Lung (tissue), 12 donors: Measurements from ENCODE around the gene MAPKAPK5. TPM values are rescaled to one million over a fixed set of nuclear protein-coding genes. Genes with fewer than 3 reads are reported as not detected.

ENCODE experiments used
- ATAC-seq: fragments of 200-7000 bp; cut with Tn5 transposase; one replicate; pipeline ENCODE4 v1.9.1; 2020; ENCODE audit warnings: moderate number of reproducible peaks; ENCODE audit not compliant: insufficient read depth, low FRiP score
- DNase-seq, 3 donors: peaks; one replicate each; pipeline ENCODE4 v3.0.0-alpha.2; 2013 to 2017
- H3K27ac ChIP-seq, 2 donors: one replicate each; pipeline ENCODE4 v1.5.1; 2013; ENCODE audit warnings: mild to moderate bottlenecking in 2 of 2, moderate library complexity in 2 of 2, control low read depth in 1 of 2, inconsistent platforms in 1 of 2, low read depth in 1 of 2, low read length in 1 of 2
- H3K27me3 ChIP-seq, 3 donors: one replicate each; pipeline ENCODE4 v1.5.1; 2013; ENCODE audit warnings: low read length in 2 of 3; ENCODE audit not compliant: control insufficient read depth in 3 of 3, insufficient read depth in 3 of 3
- H3K36me3 ChIP-seq, 4 donors: one replicate each; pipeline ENCODE4 v1.5.1; 2013; ENCODE audit warnings: low read length in 4 of 4, mild to moderate bottlenecking in 1 of 4, moderate library complexity in 1 of 4; ENCODE audit not compliant: control insufficient read depth in 4 of 4, insufficient read depth in 4 of 4
- H3K4me1 ChIP-seq, 5 donors: one replicate each; pipeline ENCODE4 v1.5.1; 2013; ENCODE audit warnings: low read length in 5 of 5, mild to moderate bottlenecking in 2 of 5, moderate library complexity in 1 of 5; ENCODE audit not compliant: control insufficient read depth in 5 of 5, insufficient read depth in 5 of 5
- H3K4me3 ChIP-seq: one replicate; pipeline ENCODE4 v1.5.1; 2013; ENCODE audit warnings: mild to moderate bottlenecking, control low read depth, moderate library complexity
- H3K9ac ChIP-seq, 2 donors: one replicate each; pipeline ENCODE4 v1.5.1; 2013; ENCODE audit warnings: low read length in 2 of 2, control low read depth in 1 of 2; ENCODE audit not compliant: insufficient read depth in 1 of 2
- H3K9me3 ChIP-seq, 4 donors: one replicate each; pipeline ENCODE4 v1.5.1; 2013; ENCODE audit warnings: low read length in 3 of 4, mild to moderate bottlenecking in 1 of 4, moderate library complexity in 1 of 4; ENCODE audit not compliant: control insufficient read depth in 4 of 4, insufficient read depth in 3 of 4
- CTCF ChIP-seq: IDR thresholded peaks from 2 replicates; pipeline ENCODE4 v1.5.1; 2012; ENCODE audit warnings: mild to moderate bottlenecking; ENCODE audit errors: control extremely low read depth, extremely low read depth
- WGBS, 2 donors: extraction: QIAGEN DNeasy Blood & Tissue Kit; methylation state at CpG; one replicate each; pipeline ENCODE4 v1.1.7; 2013; 5-methylcytosine and 5-hydroxymethylcytosine counted together
- polyA plus RNA-seq, 2 donors: library from polyadenylated mRNA; stranded (reverse); fragments of 200-250 nt; gene quantifications; one replicate each; pipeline ENCODE4 v1.2.1, GENCODE V29; 2013
- total RNA-seq, 2 donors: library from RNA; depleted of rRNA in 1 of 2; stranded (reverse); fragments of >200 nt in 1 of 2; gene quantifications; one replicate each; pipeline ENCODE4 v1.2.1, GENCODE V29; 2014 to 2021
- donor health status: control.
- donor health status: control.
- donor health status: Bipolar disorder and iron deficiency.
- donor health status: healthy.
- donor health status: DM: yes; HTN: yes; CAD: no.

Gene MAPKAPK5
- total and polyA plus RNA-seq, 4 donors, result 15.4 to 46.3 (median 37.2) TPM

GRCh38 chr12:111799758-111800157, 42.3 kb upstream of the MAPKAPK5 start:
- H3K9me3 ChIP-seq, result no peaks in the 10 kb centered on the region
- H3K27me3 ChIP-seq, result no peaks in the 10 kb centered on the region
- WGBS, 2 donors, result 96% methylated on average over 9 of the region's 9 CpGs
- no peak overlapping the region for H3K9ac ChIP-seq
- DNase-seq, result no peak
- no peak for TF ChIP-seq CTCF
- peaks cover 13 to 58% (median 37%) of the 10 kb centered on the region in 4 donors for H3K36me3 ChIP-seq
- H3K27ac ChIP-seq, result no peak overlapping the region
- ATAC-seq, result no peak
- H3K4me3 ChIP-seq, result no peak overlapping the region
- H3K4me1 ChIP-seq, result no peaks in the 10 kb centered on the region

GRCh38 chr12:111803038-111803626, 38.9 kb upstream of the MAPKAPK5 start:
- Histone ChIP-seq H3K27ac (no peak overlapping the region), H3K9ac (no peak overlapping the region), H3K36me3 (peaks cover 19 to 50% (median 34%) of the 10 kb centered on the region in 4 donors), H3K4me1 (no peaks in the 10 kb centered on the region), H3K9me3 (no peaks in the 10 kb centered on the region), H3K27me3 (no peaks in the 10 kb centered on the region), H3K4me3 (no peak overlapping the region)
- no peak for DNase-seq
- no peak for TF ChIP-seq CTCF
- no peak for ATAC-seq
- 94 to 96% methylated on average over 6 of the region's 6 CpGs for WGBS, 2 donors

- no peaks in the 10 kb centered on the region for H3K27me3 ChIP-seq
- no peak overlapping the region for H3K27ac ChIP-seq
- H3K9me3 ChIP-seq, result no peaks in the 10 kb centered on the region
- no peak overlapping the region for H3K9ac ChIP-seq
- ATAC-seq (no peak), DNase-seq (no peak)
- no peak for TF ChIP-seq CTCF
- H3K36me3 ChIP-seq, result peaks cover 19 to 48% (median 33%) of the 10 kb centered on the region in 4 donors
- no peak overlapping the region for H3K4me3 ChIP-seq
- 97 to 98% methylated on average over 8 of the region's 8 CpGs for WGBS, 2 donors
- no peaks in the 10 kb centered on the region for H3K4me1 ChIP-seq
Measured at GRCh38 chr12:111803851-111804250, 38.2 kb upstream of the MAPKAPK5 start.

- WGBS, 2 donors, result 86 to 92% methylated on average over 4 of the region's 4 CpGs
Measured at GRCh38 chr12:111806304-111806703, 35.7 kb upstream of the MAPKAPK5 start.

More at GRCh38 chr12:111806304-111806703, 35.7 kb upstream of the MAPKAPK5 start:
- Histone ChIP-seq H3K9ac (no peak overlapping the region), H3K9me3 (no peaks in the 10 kb centered on the region), H3K27ac (no peak overlapping the region), H3K4me1 (no peaks in the 10 kb centered on the region), H3K27me3 (no peaks in the 10 kb centered on the region), H3K36me3 (peaks cover 10 to 41% (median 23%) of the 10 kb centered on the region in 4 donors), H3K4me3 (no peak overlapping the region)
- ATAC-seq (no peak), DNase-seq (no peak)
- TF ChIP-seq CTCF, result no peak
